Measurements from ENCODE around the gene MORN4. TPM values are rescaled to one million over a fixed set of nuclear protein-coding genes. Genes with fewer than 3 reads are reported as not detected.
"Not testable (repeated sequence)": the region's sequence is repeated elsewhere in the genome, so short reads cannot be mapped to it uniquely, and the experiment has no call there.

The MORN4 gene
- total RNA-seq, 1 experiment from 2014 or later: 11.9 TPM

- no peaks in the 10 kb centered on the region for H3K9me3 ChIP-seq (ENCODE audit: control insufficient read depth, low read depth, low read length)
- H3K23ac ChIP-seq (ENCODE audit: insufficient read length, low read depth, low read length): no peak overlapping the region
- no peak overlapping the region for H4K5ac ChIP-seq (ENCODE audit: insufficient read length, low read depth, low read length)
- no peak overlapping the region for H2BK12ac ChIP-seq (ENCODE audit: insufficient read length, low read depth, low read length)
- no peak overlapping the region for H4K91ac ChIP-seq (ENCODE audit: insufficient read length, low read depth, low read length)
- no peak overlapping the region for H3K27ac ChIP-seq (ENCODE audit: insufficient read length, low read depth, low read length)
- H3K14ac ChIP-seq (ENCODE audit: insufficient read depth, low read length): no peak overlapping the region
- no peaks in the 10 kb centered on the region for H3K27me3 Mint-ChIP-seq (ENCODE audit: low read depth)
- WGBS (ENCODE audit: extremely low coverage, insufficient read length, low lambda C conversion rate): no CpG with 5 or more reads among the region's 4 CpGs
- no peak overlapping the region for H3K18ac ChIP-seq (ENCODE audit: insufficient read length, low read depth, low read length)
- H4K20me1 ChIP-seq (ENCODE audit: control insufficient read depth, insufficient read depth, insufficient read length): no peaks in the 10 kb centered on the region
- H3K79me2 ChIP-seq (ENCODE audit: insufficient read depth, low read length): peaks cover 9% of the 10 kb centered on the region; the same call in 1 of the 2 replicates
- TF ChIP-seq CTCF (conservative IDR thresholded peaks at IDR 0.05): no peak
- H3K27me3 ChIP-seq (ENCODE audit: insufficient read depth, low read length): no peaks in the 10 kb centered on the region
- H3K4me3 Mint-ChIP-seq: peak overlapping the region in 1 of 2 experiments; percentile 65; a peak in 1 of 5 replicates
- peaks cover 17 to 31% (median 29%) of the 10 kb centered on the region in 3 experiments; a peak in 6 of 7 replicates for H3K36me3 Mint-ChIP-seq (ENCODE audit: insufficient read depth in 1 of 3, low read depth in 3 of 3)
- H2AFZ ChIP-seq (ENCODE audit: low read length): no peak overlapping the region
- H2AK5ac ChIP-seq (ENCODE audit: insufficient read length, low read length): no peak overlapping the region
- no peak overlapping the region for H3K4ac ChIP-seq (ENCODE audit: low read depth, low read length)
- no peak overlapping the region for H3K9ac ChIP-seq (ENCODE audit: extremely low read depth, insufficient read length, low read length)
- no peak overlapping the region for H3T11ph ChIP-seq (ENCODE audit: low read length)
- H3K56ac ChIP-seq (ENCODE audit: insufficient read length, low read depth, low read length): no peak overlapping the region
- H3K23me2 ChIP-seq (ENCODE audit: insufficient read length, low read depth, low read length, poor library complexity, severe bottlenecking): peaks cover 13% of the 10 kb centered on the region
- no peak overlapping the region for H3K27ac Mint-ChIP-seq
- no peak for DNase-seq
- no peak overlapping the region for H2BK20ac ChIP-seq (ENCODE audit: low read depth, low read length, poor library complexity, severe bottlenecking)
- H3K4me2 ChIP-seq (ENCODE audit: insufficient read depth, insufficient read length, low read length): no peak overlapping the region
- no peaks in the 10 kb centered on the region; a peak in 2 of 5 replicates for H3K9me3 Mint-ChIP-seq
- H2BK120ac ChIP-seq (ENCODE audit: low read depth, low read length, poor library complexity, severe bottlenecking): no peak overlapping the region
- H3K4me1 ChIP-seq (ENCODE audit: insufficient read depth, low read length): peaks cover 7% of the 10 kb centered on the region
- H2BK15ac ChIP-seq (ENCODE audit: low read depth, low read length): no peak overlapping the region
- H3K79me1 ChIP-seq (ENCODE audit: insufficient read depth, low read depth, low read length, poor library complexity, severe bottlenecking): peaks cover 4% of the 10 kb centered on the region
- H4K8ac ChIP-seq (replicated peaks; ENCODE audit: insufficient read length, low read depth, low read length): no peak overlapping the region
- H2BK5ac ChIP-seq (ENCODE audit: insufficient read length, low read length): no peak overlapping the region
- peaks cover 32 to 36% of the 10 kb centered on the region in 2 experiments for H3K4me1 Mint-ChIP-seq
Measured at GRCh38 chr10:97643441-97643985, 10.2 kb upstream of the MORN4 start.

GRCh38 chr10:97642471-97643159 is 9.3 kb upstream of the MORN4 start:
- H3K56ac ChIP-seq (ENCODE audit: insufficient read length, low read depth, low read length); H2BK5ac ChIP-seq (ENCODE audit: insufficient read length, low read length); H2AFZ ChIP-seq (ENCODE audit: low read length); H2BK120ac ChIP-seq (ENCODE audit: low read depth, low read length, poor library complexity, severe bottlenecking); H4K20me1 ChIP-seq (ENCODE audit: control insufficient read depth, insufficient read depth, insufficient read length); H3K9ac ChIP-seq (ENCODE audit: extremely low read depth, insufficient read length, low read length); H2BK20ac ChIP-seq (ENCODE audit: low read depth, low read length, poor library complexity, severe bottlenecking); H3T11ph ChIP-seq (ENCODE audit: low read length); DNase-seq; H4K91ac ChIP-seq (ENCODE audit: insufficient read length, low read depth, low read length); H3K18ac ChIP-seq (ENCODE audit: insufficient read length, low read depth, low read length); H3K27ac ChIP-seq (ENCODE audit: insufficient read length, low read depth, low read length); H3K23ac ChIP-seq (ENCODE audit: insufficient read length, low read depth, low read length); H3K4ac ChIP-seq (ENCODE audit: low read depth, low read length); H2BK12ac ChIP-seq (ENCODE audit: insufficient read length, low read depth, low read length); H3K79me2 ChIP-seq (ENCODE audit: insufficient read depth, low read length); H3K27me3 Mint-ChIP-seq (ENCODE audit: low read depth); H3K79me1 ChIP-seq (ENCODE audit: insufficient read depth, low read depth, low read length, poor library complexity, severe bottlenecking); H2AK5ac ChIP-seq (ENCODE audit: insufficient read length, low read length); H3K14ac ChIP-seq (ENCODE audit: insufficient read depth, low read length); H3K9me3 ChIP-seq (ENCODE audit: control insufficient read depth, low read depth, low read length); H2BK15ac ChIP-seq (ENCODE audit: low read depth, low read length); H3K4me1 ChIP-seq (ENCODE audit: insufficient read depth, low read length); H4K5ac ChIP-seq (ENCODE audit: insufficient read length, low read depth, low read length); H3K9me3 Mint-ChIP-seq; H3K27me3 ChIP-seq (ENCODE audit: insufficient read depth, low read length); H4K8ac ChIP-seq (replicated peaks; ENCODE audit: insufficient read length, low read depth, low read length); H3K4me2 ChIP-seq (ENCODE audit: insufficient read depth, insufficient read length, low read length): not testable (repeated sequence)
- WGBS (ENCODE audit: extremely low coverage, insufficient read length, low lambda C conversion rate): 100% methylated on average over 1 of the region's 13 CpGs
- Mint-ChIP-seq H3K36me3 (ENCODE audit: insufficient read depth in 1 of 3, low read depth in 3 of 3) (peaks cover 17 to 31% (median 29%) of the 10 kb centered on the region in 3 experiments; a peak in 6 of 7 replicates), H3K4me3 (peak overlapping the region; percentile 84 to 95), H3K27ac (peak overlapping the region in 1 of 3 experiments; percentile 23; a peak in 1 of 7 replicates), H3K4me1 (peaks cover 29 to 31% of the 10 kb centered on the region in 2 experiments)
- peaks cover 11% of the 10 kb centered on the region for H3K23me2 ChIP-seq (ENCODE audit: insufficient read length, low read depth, low read length, poor library complexity, severe bottlenecking)

Measured in H9 (cell line).